Measurements from ENCODE around the gene RBBP8NL.

The RBBP8NL gene

DNA sequence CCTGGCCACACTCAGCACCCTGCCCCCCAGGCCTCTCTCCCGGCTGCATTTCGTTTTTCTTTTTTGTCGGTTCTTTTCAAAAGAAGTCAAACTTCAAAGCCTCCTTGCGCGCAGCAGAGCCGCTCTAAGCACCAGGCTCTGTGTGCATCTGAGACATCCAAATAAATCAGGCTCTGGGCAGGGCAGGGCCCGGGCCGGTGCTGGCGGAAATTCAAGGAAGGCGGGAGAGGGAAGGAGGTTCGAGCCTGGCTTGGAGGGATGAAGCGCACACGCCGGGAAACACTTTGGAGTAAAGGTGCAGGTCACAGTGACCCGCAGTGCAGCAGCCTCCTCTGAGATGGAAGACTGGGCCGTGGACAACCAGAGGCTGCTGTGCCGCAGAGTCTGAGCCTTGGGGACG is 42.7 kb upstream of the RBBP8NL start:
- H3K36me3 ChIP-seq (ENCODE audit: insufficient read depth, low read length), result no peaks in the 10 kb centered on the region
- no peak overlapping the region for H3K9ac ChIP-seq (ENCODE audit: low read depth, low read length)
- H3K27ac ChIP-seq (ENCODE audit: low read length), result no peak overlapping the region
- H3K9me3 ChIP-seq (ENCODE audit: insufficient read depth, low read length, severe bottlenecking), result no peaks in the 10 kb centered on the region
- no peak for DNase-seq
- H3K4me3 ChIP-seq (ENCODE audit: low read depth in 1 of 2, low read length in 2 of 2), result no peak overlapping the region
- H3K27me3 ChIP-seq (ENCODE audit: insufficient read depth, low read length, poor library complexity), result peaks cover 5% of the 10 kb centered on the region
- ATAC-seq (ENCODE audit: insufficient read depth, low read depth), result no peak
- H2AFZ ChIP-seq (ENCODE audit: low read depth, low read length), result no peak overlapping the region
- TF ChIP-seq, protein P1, sequence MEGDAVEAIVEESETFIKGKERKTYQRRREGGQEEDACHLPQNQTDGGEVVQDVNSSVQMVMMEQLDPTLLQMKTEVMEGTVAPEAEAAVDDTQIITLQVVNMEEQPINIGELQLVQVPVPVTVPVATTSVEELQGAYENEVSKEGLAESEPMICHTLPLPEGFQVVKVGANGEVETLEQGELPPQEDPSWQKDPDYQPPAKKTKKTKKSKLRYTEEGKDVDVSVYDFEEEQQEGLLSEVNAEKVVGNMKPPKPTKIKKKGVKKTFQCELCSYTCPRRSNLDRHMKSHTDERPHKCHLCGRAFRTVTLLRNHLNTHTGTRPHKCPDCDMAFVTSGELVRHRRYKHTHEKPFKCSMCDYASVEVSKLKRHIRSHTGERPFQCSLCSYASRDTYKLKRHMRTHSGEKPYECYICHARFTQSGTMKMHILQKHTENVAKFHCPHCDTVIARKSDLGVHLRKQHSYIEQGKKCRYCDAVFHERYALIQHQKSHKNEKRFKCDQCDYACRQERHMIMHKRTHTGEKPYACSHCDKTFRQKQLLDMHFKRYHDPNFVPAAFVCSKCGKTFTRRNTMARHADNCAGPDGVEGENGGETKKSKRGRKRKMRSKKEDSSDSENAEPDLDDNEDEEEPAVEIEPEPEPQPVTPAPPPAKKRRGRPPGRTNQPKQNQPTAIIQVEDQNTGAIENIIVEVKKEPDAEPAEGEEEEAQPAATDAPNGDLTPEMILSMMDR (IDR thresholded peaks at IDR 0.05; ENCODE audit: borderline replicate concordance, extremely low read depth, low read length, poor library complexity, severe bottlenecking), result no peak
- no peak for TF ChIP-seq EZH2 (IDR thresholded peaks at IDR 0.05; ENCODE audit: borderline replicate concordance, low read depth, low read length, severe bottlenecking)
- H3K4me1 ChIP-seq (ENCODE audit: insufficient read depth, low read length), result no peaks in the 10 kb centered on the region
- peaks cover 9% of the 10 kb centered on the region; the same call in 1 of the 2 replicates for H4K20me1 ChIP-seq (ENCODE audit: insufficient read depth, low read length)
- no peaks in the 10 kb centered on the region for H3K79me2 ChIP-seq (ENCODE audit: insufficient read depth, low read length)
- H3K4me2 ChIP-seq (ENCODE audit: insufficient read depth, low read length), result no peak overlapping the region

DNA sequence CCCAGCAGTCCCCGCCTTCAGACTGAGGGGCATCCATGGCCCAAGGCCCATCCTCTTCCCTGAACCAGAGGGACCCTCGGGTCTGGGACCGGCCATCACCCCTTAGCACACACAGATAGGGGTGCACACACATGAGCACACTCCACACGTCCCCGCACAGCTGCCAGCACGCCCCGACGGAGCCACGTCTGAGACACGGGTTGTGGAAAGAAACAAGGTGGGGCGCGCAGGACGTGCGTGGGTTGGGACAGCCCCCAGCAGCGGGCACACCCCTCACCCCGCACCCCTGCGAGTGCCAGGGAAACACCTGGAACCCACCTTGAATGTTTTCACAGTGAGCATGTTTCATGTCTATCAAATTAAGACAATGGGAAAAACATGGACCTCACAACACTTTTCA is 42.0 kb upstream of the RBBP8NL start:
- H3K9me3 ChIP-seq (ENCODE audit: insufficient read depth, low read length, severe bottlenecking), result no peaks in the 10 kb centered on the region
- no peak for ATAC-seq (ENCODE audit: insufficient read depth, low read depth)
- DNase-seq, result no peak

DNA sequence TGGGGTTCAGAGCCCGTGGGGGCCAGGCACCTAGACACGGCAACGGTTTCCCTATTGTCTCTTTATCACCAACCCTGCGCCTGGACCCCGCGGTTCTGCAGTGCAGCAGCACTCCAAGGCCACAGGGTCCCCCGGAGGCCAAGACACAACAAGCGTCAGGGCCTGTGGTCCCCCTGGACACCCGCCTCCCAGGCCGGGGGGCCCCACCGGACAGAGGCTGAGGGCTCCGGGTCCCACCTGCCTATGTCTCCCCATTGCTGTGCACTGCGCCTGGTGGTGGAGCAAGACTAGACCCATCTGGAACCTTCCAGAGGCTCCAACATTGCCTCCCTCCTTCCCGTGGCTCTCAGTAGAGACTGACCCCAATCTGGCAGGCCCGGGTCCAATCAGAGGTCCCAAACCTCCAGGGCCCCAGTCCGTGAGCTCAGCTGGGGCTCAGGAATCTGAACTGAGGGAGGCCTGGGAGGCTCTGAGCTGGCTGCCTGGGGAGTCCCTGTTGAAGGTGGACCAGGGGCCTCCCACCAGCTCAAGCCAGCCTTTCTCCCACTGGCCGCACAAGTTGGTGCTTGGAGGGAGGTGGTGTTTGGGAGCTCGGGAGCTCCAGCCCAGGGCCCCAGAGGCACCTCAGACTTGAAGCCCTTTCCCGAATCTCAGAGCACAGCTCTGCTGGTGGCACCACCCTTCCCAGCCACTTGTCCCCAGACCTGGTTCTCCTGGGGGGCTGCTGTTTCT is 39.6 kb upstream of the RBBP8NL start:
- no peak overlapping the region for H3K4me2 ChIP-seq (ENCODE audit: insufficient read depth, low read length)
- H3K9ac ChIP-seq (ENCODE audit: low read depth, low read length), result no peak overlapping the region
- peaks cover 5% of the 10 kb centered on the region for H3K27me3 ChIP-seq (ENCODE audit: insufficient read depth, low read length, poor library complexity)
- DNase-seq, result no peak
- no peak for ATAC-seq (ENCODE audit: insufficient read depth, low read depth)
- H3K79me2 ChIP-seq (ENCODE audit: insufficient read depth, low read length), result no peaks in the 10 kb centered on the region
- H4K20me1 ChIP-seq (ENCODE audit: insufficient read depth, low read length), result peaks cover 12% of the 10 kb centered on the region
- TF ChIP-seq EZH2 (IDR thresholded peaks at IDR 0.05; ENCODE audit: borderline replicate concordance, low read depth, low read length, severe bottlenecking), result no peak
- TF ChIP-seq, protein P1 (IDR thresholded peaks at IDR 0.05; ENCODE audit: borderline replicate concordance, extremely low read depth, low read length, poor library complexity, severe bottlenecking), result no peak
- H3K4me1 ChIP-seq (ENCODE audit: insufficient read depth, low read length), result no peaks in the 10 kb centered on the region
- no peak overlapping the region for H2AFZ ChIP-seq (ENCODE audit: low read depth, low read length)
- H3K27ac ChIP-seq (ENCODE audit: low read length), result no peak overlapping the region
- no peak overlapping the region for H3K4me3 ChIP-seq (ENCODE audit: low read depth in 1 of 2, low read length in 2 of 2)
- no peaks in the 10 kb centered on the region for H3K9me3 ChIP-seq (ENCODE audit: insufficient read depth, low read length, severe bottlenecking)
- H3K36me3 ChIP-seq (ENCODE audit: insufficient read depth, low read length), result no peaks in the 10 kb centered on the region

More for the DNA sequence above, 42.0 kb upstream of the RBBP8NL start:
- H3K27ac ChIP-seq (ENCODE audit: low read length), result no peak overlapping the region
- H3K27me3 ChIP-seq (ENCODE audit: insufficient read depth, low read length, poor library complexity), result peaks cover 5% of the 10 kb centered on the region
- H3K4me3 ChIP-seq (ENCODE audit: low read depth in 1 of 2, low read length in 2 of 2), result no peak overlapping the region
- TF ChIP-seq, protein P1 (IDR thresholded peaks at IDR 0.05; ENCODE audit: borderline replicate concordance, extremely low read depth, low read length, poor library complexity, severe bottlenecking), result no peak
- no peak for TF ChIP-seq EZH2 (IDR thresholded peaks at IDR 0.05; ENCODE audit: borderline replicate concordance, low read depth, low read length, severe bottlenecking)
- H2AFZ ChIP-seq (ENCODE audit: low read depth, low read length), result no peak overlapping the region
- no peak overlapping the region for H3K9ac ChIP-seq (ENCODE audit: low read depth, low read length)
- H3K4me1 ChIP-seq (ENCODE audit: insufficient read depth, low read length), result no peaks in the 10 kb centered on the region
- H3K4me2 ChIP-seq (ENCODE audit: insufficient read depth, low read length), result no peak overlapping the region
- no peaks in the 10 kb centered on the region for H3K36me3 ChIP-seq (ENCODE audit: insufficient read depth, low read length)
- H4K20me1 ChIP-seq (ENCODE audit: insufficient read depth, low read length), result peaks cover 13% of the 10 kb centered on the region
- no peaks in the 10 kb centered on the region for H3K79me2 ChIP-seq (ENCODE audit: insufficient read depth, low read length)

All from DND-41 (cell line).